Choroid plexus epithelial cell (primary cell): ENCODE data around the gene PCBP2.
A peak's percentile ranks its signal among the peaks of the same experiment; 100 is the strongest.
"Not testable (repeated sequence)": the region's sequence is repeated elsewhere in the genome, so short reads cannot be mapped to it uniquely, and the experiment has no call there.

Experiments used
- DNase-seq: peaks from one replicate; pipeline ENCODE4 v3.0.0-alpha.2; 2010; ENCODE audit warnings: low read depth
- H3K4me3 ChIP-seq: 2 replicates; pipeline ENCODE4 v1.5.1; 2011; ENCODE audit warnings: low read depth, mild to moderate bottlenecking, control low read depth, low read length, moderate library complexity
- CTCF ChIP-seq: conservative IDR thresholded peaks from 2 replicates; pipeline ENCODE4 v1.5.1; 2011; ENCODE audit warnings: low read depth, mild to moderate bottlenecking, control low read depth, inconsistent platforms, low read length, moderate library complexity

Gene PCBP2

GRCh38 chr12:53476769-53477209 lies 24.9 kb downstream of the PCBP2 start:
- no peak overlapping the region for H3K4me3 ChIP-seq
- no peak for DNase-seq
- TF ChIP-seq CTCF: peak; percentile 48

DNA sequence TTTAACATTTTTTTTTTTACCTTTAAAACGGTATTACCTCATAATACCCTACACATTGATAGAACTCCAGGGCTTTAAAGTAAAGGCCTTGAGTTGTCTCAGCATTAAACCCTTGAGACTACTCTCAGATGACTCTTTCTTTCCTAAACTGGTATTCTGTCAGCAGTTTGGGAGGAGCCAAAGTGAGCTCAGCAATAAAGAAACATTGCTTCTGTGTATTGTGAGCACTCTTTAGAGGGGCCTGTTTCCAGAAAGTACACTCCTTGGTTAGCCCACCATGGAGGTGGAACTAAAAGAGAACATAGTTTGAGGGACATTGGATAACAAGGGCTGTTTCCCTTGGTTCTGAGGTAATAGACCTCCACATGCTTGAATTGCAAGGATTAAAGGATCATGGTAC lies 27.0 kb downstream of the PCBP2 start:
- no peak for TF ChIP-seq CTCF
- no peak for DNase-seq
- no peak overlapping the region for H3K4me3 ChIP-seq

- no peak for TF ChIP-seq CTCF
- H3K4me3 ChIP-seq: no peak overlapping the region
- no peak for DNase-seq
Measured at GRCh38 chr12:53479331-53479730, 27.4 kb downstream of the PCBP2 start.

GRCh38 chr12:53480491-53481442 lies 28.9 kb downstream of the PCBP2 start:
- no peak for DNase-seq
- no peak overlapping the region for H3K4me3 ChIP-seq
- no peak for TF ChIP-seq CTCF

GRCh38 chr12:53481458-53481857 lies 29.6 kb downstream of the PCBP2 start:
- H3K4me3 ChIP-seq: not testable (repeated sequence)
- DNase-seq: peak; percentile 70

DNA sequence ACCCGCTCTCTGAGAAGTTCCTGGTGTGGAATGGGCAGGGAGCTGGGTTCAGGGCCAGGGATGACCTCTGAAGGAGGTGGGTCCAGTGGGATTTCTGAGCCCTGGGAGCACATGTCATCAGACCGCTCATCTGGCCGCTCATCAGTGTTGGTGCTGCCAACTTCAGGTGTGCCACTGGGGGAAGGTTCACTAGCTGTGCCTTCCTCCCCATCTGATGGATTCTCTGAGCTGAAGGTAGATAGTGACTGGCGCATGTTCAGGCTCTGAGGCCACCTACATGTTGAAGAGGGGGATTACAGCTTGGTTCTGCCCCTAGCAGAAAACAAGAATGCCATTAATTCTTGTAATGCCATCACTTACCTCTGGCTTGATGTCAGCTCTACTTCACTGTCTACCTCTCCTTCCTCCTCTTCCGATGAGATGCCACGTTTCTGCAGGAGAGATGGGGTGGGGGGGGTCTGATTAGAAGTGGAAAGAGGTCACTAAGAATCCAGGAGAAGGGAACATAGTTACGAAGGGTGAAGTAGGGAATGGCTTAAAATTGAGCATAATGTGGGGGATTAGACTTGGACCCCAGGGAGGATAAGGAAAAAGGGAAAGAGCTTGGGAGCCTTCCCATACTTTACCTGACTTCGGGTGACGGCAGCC lies 30.2 kb downstream of the PCBP2 start:
- H3K4me3 ChIP-seq: no peak overlapping the region
- peak; percentile 47 for TF ChIP-seq CTCF
- peak; percentile 67 for DNase-seq

DNA sequence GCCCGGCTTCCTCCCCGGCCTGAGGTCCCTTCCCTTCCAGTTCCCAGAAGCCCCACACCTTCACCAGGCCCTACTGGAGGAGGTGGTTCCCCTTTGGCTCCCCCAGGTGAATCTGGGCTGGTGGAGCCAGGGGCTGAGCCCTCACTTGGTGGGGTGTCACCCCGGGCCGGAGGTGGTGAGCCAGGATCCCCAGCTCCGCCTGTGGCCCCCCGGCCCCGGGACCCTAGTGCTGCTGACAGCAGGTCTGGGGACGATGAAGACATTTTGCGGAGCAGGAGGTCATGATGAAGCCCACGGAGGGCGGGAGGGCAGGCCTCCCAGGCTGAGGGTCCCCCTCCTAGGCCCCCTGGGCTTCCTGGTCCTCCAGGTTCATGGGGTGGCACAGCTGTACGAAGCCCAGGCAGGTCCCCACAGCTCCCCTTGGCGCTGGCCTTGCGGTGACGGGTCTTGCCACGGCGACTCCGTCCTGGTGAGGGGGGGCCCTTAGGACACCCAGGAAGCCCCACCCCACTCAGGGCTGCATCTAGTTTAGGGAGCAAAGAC lies 30.8 kb downstream of the PCBP2 start:
- no peak overlapping the region for H3K4me3 ChIP-seq
- TF ChIP-seq CTCF: no peak
- no peak for DNase-seq
